HepG2 (cell line): ENCODE data around the gene SEC63. TPM values are rescaled to one million over a fixed set of nuclear protein-coding genes. Genes with fewer than 3 reads are reported as not detected.
A peak's percentile ranks its signal among the peaks of the same experiment; 100 is the strongest.

ENCODE experiments used
- ATAC-seq: fragments of 200-7000 bp; cut with Tn5 transposase; 3 replicates; pipeline ENCODE4 v1.9.1; 2020; ENCODE audit warnings: mild to moderate bottlenecking, moderate library complexity
- BruUV-seq: library from RNA; stranded (reverse); fragments of 400-500 nt; replicated peaks from 2 replicates; lab custom pipeline; 2021; lab: Mats Ljungman, UMichigan
- CTCF ChIA-PET: fragments of 300-600 bp; formaldehyde crosslinking; extraction: SDS; loops from one replicate; lab custom pipeline; 2021; ENCODE audit warnings: low total read pairs, inconsistent platforms, low intra/inter-chr PET ratio; lab: Yijun Ruan, JAX
- POLR2A ChIA-PET: fragments of 350-600 bp; sonication (Branson Sonifier 250); formaldehyde crosslinking; loops from one replicate; lab custom pipeline; 2020; ENCODE audit warnings: antibody characterized with exemption, inconsistent platforms; lab: Yijun Ruan, JAX
- DNase-seq: peaks from one replicate; pipeline ENCODE4 v3.0.0-alpha.2; 2015; ENCODE audit warnings: low spot score
- FAIRE-seq: peaks from 3 replicates; lab custom pipeline; 2011; peaks lifted over from hg19 to GRCh38; lab: Jason Lieb, UNC
- H2AFZ ChIP-seq: one replicate; pipeline ENCODE4 v1.6.1; 2011; ENCODE audit warnings: low read length, inconsistent platforms
- H3K27ac ChIP-seq: fragments of 300-600 bp; 3 replicates; pipeline ENCODE4 v1.8.0; 2011; ENCODE audit warnings: mixed run types, mild to moderate bottlenecking, mixed read lengths, low read length, inconsistent platforms; ENCODE audit not compliant: insufficient read depth; ENCODE audit errors: extremely low read length
- H3K27me3 ChIP-seq, 2 experiments: fragments of 200-600 bp in 1 of 2; 2 replicates in 1 of 2; 3 replicates in 1 of 2; pipeline versions ENCODE4 v1.6.0 to v1.8.0; 2011; ENCODE audit warnings: low read length in 2 of 2, mild to moderate bottlenecking in 2 of 2, moderate library complexity in 2 of 2, inconsistent platforms in 1 of 2; ENCODE audit not compliant: insufficient read depth in 2 of 2, control insufficient read depth in 1 of 2
- H3K36me3 ChIP-seq, 2 experiments: fragments of 200-600 bp in 1 of 2; replicated peaks in 1 of 2; 2 replicates in 1 of 2; 3 replicates in 1 of 2; pipeline versions ENCODE4 v1.5.1 to v1.8.0; 2011; ENCODE audit warnings: low read length in 2 of 2, inconsistent platforms in 1 of 2; ENCODE audit not compliant: insufficient read depth in 2 of 2, control insufficient read depth in 1 of 2
- H3K4me1 ChIP-seq: 2 replicates; pipeline ENCODE4 v1.5.1; 2012; ENCODE audit warnings: low read length, inconsistent platforms; ENCODE audit not compliant: insufficient read depth
- H3K4me2 ChIP-seq: 2 replicates; pipeline ENCODE4 v1.6.0; 2011; ENCODE audit warnings: low read depth, low read length, inconsistent platforms
- H3K4me3 ChIP-seq, 3 experiments: fragments of 200-600 bp in 1 of 3; sonication (generic), shearing (Covaris generic) in 1 of 3; replicated peaks in 1 of 3; 2 replicates each; pipeline ENCODE4 v1.5.1; 2011 to 2016; ENCODE audit warnings: low read length in 3 of 3, inconsistent platforms in 2 of 3, low read depth in 2 of 3, mild to moderate bottlenecking in 2 of 3, control low read depth in 1 of 3, mixed read lengths in 1 of 3; ENCODE audit not compliant: insufficient read depth in 1 of 3
- H3K79me2 ChIP-seq: one replicate; pipeline ENCODE4 v1.6.1; 2011; ENCODE audit warnings: low read length, inconsistent platforms; ENCODE audit not compliant: insufficient read depth
- H3K9ac ChIP-seq: 2 replicates; pipeline ENCODE4 v1.6.0; 2011; ENCODE audit warnings: mild to moderate bottlenecking, low read depth, low read length, inconsistent platforms; ENCODE audit not compliant: insufficient read depth
- H3K9me3 ChIP-seq: 2 replicates; pipeline ENCODE4 v1.5.1; 2012; ENCODE audit warnings: mild to moderate bottlenecking, low read length
- H4K20me1 ChIP-seq: 2 replicates; pipeline ENCODE4 v1.6.0; 2011; ENCODE audit warnings: inconsistent platforms, mild to moderate bottlenecking, low read length, moderate library complexity; ENCODE audit not compliant: insufficient read depth
- BHLHE40 ChIP-seq: IDR thresholded peaks from 2 replicates; pipeline ENCODE4 v1.6.1; 2011; ENCODE audit warnings: low read length, improper control_type of control experiment
- HDAC6 ChIP-seq: fragments of 200-600 bp; sonication (generic); IDR thresholded peaks from 2 replicates; pipeline ENCODE4 v1.7.0; 2017; ENCODE audit warnings: mild to moderate bottlenecking, antibody characterized with exemption, low read length, low read depth
- JDP2 ChIP-seq: sonication (generic); formaldehyde crosslinking; IDR thresholded peaks from 2 replicates; pipeline ENCODE4 v1.8.1; 2022; ENCODE audit warnings: missing genetic modification reagents, borderline replicate concordance
- RAD21 ChIP-seq: fragments of 450-650 bp; formaldehyde crosslinking; IDR thresholded peaks from 2 replicates; pipeline ENCODE4 v1.5.0; 2020; ENCODE audit warnings: mild to moderate bottlenecking
- REL ChIP-seq: sonication (generic); formaldehyde crosslinking; conservative IDR thresholded peaks from 2 replicates; pipeline ENCODE4 v1.8.0; 2022; ENCODE audit warnings: mild to moderate bottlenecking, missing genetic modification reagents, moderate library complexity
- SIN3B ChIP-seq: fragments of 150-350 bp; IDR thresholded peaks from 2 replicates; pipeline ENCODE4 v1.6.1; 2014; ENCODE audit warnings: low read length
- SMC3 ChIP-seq: IDR thresholded peaks from 2 replicates; pipeline ENCODE4 v1.6.1; 2011; ENCODE audit warnings: low read length, improper control_type of control experiment
- SOX5 ChIP-seq: IDR thresholded peaks from 2 replicates; pipeline ENCODE4 v1.6.1; 2016; ENCODE audit warnings: borderline replicate concordance
- STAG1 ChIP-seq: sonication (generic); formaldehyde crosslinking; IDR thresholded peaks from 2 replicates; pipeline ENCODE4 v1.4.0; 2020; ENCODE audit warnings: missing genetic modification reagents
- ZFAT ChIP-seq: sonication (generic); formaldehyde crosslinking; conservative IDR thresholded peaks from 2 replicates; pipeline ENCODE4 v1.8.1; 2023; ENCODE audit warnings: missing genetic modification reagents, inconsistent platforms
- ZMYM4 ChIP-seq: sonication (generic); formaldehyde crosslinking; IDR thresholded peaks from 2 replicates; pipeline ENCODE4 v1.8.1; 2023; ENCODE audit warnings: mild to moderate bottlenecking, missing genetic modification reagents
- ZNF274 ChIP-seq: sonication (generic); formaldehyde crosslinking; IDR thresholded peaks from 2 replicates; pipeline ENCODE4 v1.5.1; 2020; ENCODE audit warnings: mild to moderate bottlenecking, missing genetic modification reagents
- ZNF430 ChIP-seq: sonication (generic); formaldehyde crosslinking; IDR thresholded peaks from 2 replicates; pipeline ENCODE4 v1.9.0; 2021; ENCODE audit warnings: mild to moderate bottlenecking, missing genetic modification reagents
- ZNF468 ChIP-seq: sonication (generic); formaldehyde crosslinking; IDR thresholded peaks from 2 replicates; pipeline ENCODE4 v1.8.0; 2022; ENCODE audit warnings: mild to moderate bottlenecking, moderate library complexity, missing genetic modification reagents
- ZNF556 ChIP-seq: sonication (generic); formaldehyde crosslinking; IDR thresholded peaks from 2 replicates; pipeline ENCODE4 v1.4.0; 2020; ENCODE audit warnings: mild to moderate bottlenecking, missing genetic modification reagents, borderline replicate concordance
- ZNF709 ChIP-seq: sonication (generic); formaldehyde crosslinking; IDR thresholded peaks from 2 replicates; pipeline ENCODE4 v1.5.0; 2020; ENCODE audit warnings: mild to moderate bottlenecking, missing genetic modification reagents
- ZNF766 ChIP-seq: sonication (generic); formaldehyde crosslinking; IDR thresholded peaks from 2 replicates; pipeline ENCODE4 v1.5.0; 2020; ENCODE audit warnings: missing genetic modification reagents, borderline replicate concordance
- ZSCAN25 ChIP-seq: sonication (generic); formaldehyde crosslinking; IDR thresholded peaks from 2 replicates; pipeline ENCODE4 v1.8.0; 2022; ENCODE audit warnings: mild to moderate bottlenecking, missing genetic modification reagents
- WGBS: methylation state at CpG from one replicate; pipeline ENCODE4 v1.1.6; 2017; ENCODE audit warnings: low lambda C conversion rate; 5-methylcytosine and 5-hydroxymethylcytosine counted together
- in situ Hi-C: cut with HindIII; loops from 2 replicates; pipeline ENCODE4 v1.10.0; 2017; ENCODE audit warnings: low pct_unique_long_range_greater_than_20kb; ENCODE audit not compliant: extremely low pct_ligation_motif_present
- intact Hi-C: fragments of 100-400 bp; cut with micrococcal nuclease; formaldehyde crosslinking; loops from one replicate; pipeline ENCODE4 v1.10.0; 2022; ENCODE audit not compliant: unreplicated experiment
- polyA plus RNA-seq, 8 experiments: library from polyadenylated mRNA; depleted of rRNA in 3 of 8; stranded (reverse) in 7 of 8; unstranded in 1 of 8; fragments of >200 nt; fragmentation: Illumina TruSeq in 4 of 8; extraction: Trizol in 4 of 8; gene quantifications; 2 replicates each; pipeline versions ENCODE4 v1.2.1 to v1.2.3, GENCODE V29; 2011 to 2016; ENCODE audit warnings: low read depth in 4 of 8, missing spikeins in 1 of 8, mixed read lengths in 1 of 8; ENCODE audit not compliant: insufficient read depth in 1 of 8
- total RNA-seq, 5 experiments: library from RNA; depleted of rRNA; stranded (reverse); fragments of >200 nt; fragmentation: Illumina TruSeq; extraction: Trizol; gene quantifications; 2 replicates each; pipeline ENCODE4 v1.2.3, GENCODE V29; 2016; ENCODE audit warnings: low read depth in 1 of 5
- TF ChIP-seq, protein P1 (sequence below): sonication (generic); formaldehyde crosslinking; IDR thresholded peaks from 2 replicates; pipeline ENCODE4 v1.5.1; 2020; ENCODE audit warnings: mild to moderate bottlenecking, missing genetic modification reagents, borderline replicate concordance

SEC63 gene
- total and polyA plus RNA-seq, 2 of the 13 experiments (the other 11 are each of a cell fraction or from before 2014, with no cell fraction given), result 20.2 to 45.9 TPM

- in situ Hi-C loops, result loop anchor here (25.0 kb wide), 1 partner anchor 531 kb away; no protein-coding TSS in a partner anchor
- H3K27me3 ChIP-seq, result no peaks in the 10 kb centered on the region; a peak in 1 of 5 replicates
Measured at GRCh38 chr6:107981695-107982094, 23.7 kb upstream of the SEC63 start.

GRCh38 chr6:107977283-107977682 lies 19.3 kb upstream of the SEC63 start:
- H3K9me3 ChIP-seq, result no peaks in the 10 kb centered on the region
- no peaks in the 10 kb centered on the region for H4K20me1 ChIP-seq
- POLR2A ChIA-PET, result no interaction called here
- no peaks in the 10 kb centered on the region for H3K36me3 ChIP-seq
- no peak for FAIRE-seq
- intact Hi-C loops (loop anchor here (10.0 kb wide), 2 partner anchors 518 to 548 kb away; no protein-coding TSS in a partner anchor), in situ Hi-C loops (loop anchor here (5.0 to 25.0 kb wide), 2 partner anchors 70 to 535 kb away; no protein-coding TSS in a partner anchor)
- peaks cover 30% of the 10 kb centered on the region for H3K4me1 ChIP-seq
- no peak overlapping the region for H3K4me2 ChIP-seq
- H3K9ac ChIP-seq, result no peak overlapping the region
- H3K79me2 ChIP-seq, result no peaks in the 10 kb centered on the region
- H3K27me3 ChIP-seq, result no peaks in the 10 kb centered on the region
- 13% methylated on average over 1 of the region's 1 CpG for WGBS
- no peak for ATAC-seq
- no peak for DNase-seq
- CTCF ChIA-PET, result interaction anchor here (6.1 kb wide), 1 partner anchor 72 kb away, joined by 85 read pairs; no protein-coding TSS in a partner anchor
- no peak overlapping the region for H3K4me3 ChIP-seq
- BruUV-seq, result no TSS peak
- no peak overlapping the region for H2AFZ ChIP-seq
- H3K27ac ChIP-seq, result no peak overlapping the region
- TF ChIP-seq ZNF274 (no peak), HDAC6 (no peak), ZSCAN25 (CRISPR knock-in tag) (0 out of 2 replicates have a peak, but pooled peaks have one; percentile 23), RAD21 (0 out of 2 replicates have a peak, but pooled peaks have one; percentile 24), BHLHE40 (no peak), SMC3 (peak; percentile 46; the same call in 1 of the 2 replicates), STAG1 (peak; percentile 70), SOX5 (CRISPR knock-in tag) (no peak), ZNF709 (CRISPR knock-in tag) (no peak), ZNF468 (CRISPR knock-in tag) (no peak)
- TF ChIP-seq, protein P1, sequence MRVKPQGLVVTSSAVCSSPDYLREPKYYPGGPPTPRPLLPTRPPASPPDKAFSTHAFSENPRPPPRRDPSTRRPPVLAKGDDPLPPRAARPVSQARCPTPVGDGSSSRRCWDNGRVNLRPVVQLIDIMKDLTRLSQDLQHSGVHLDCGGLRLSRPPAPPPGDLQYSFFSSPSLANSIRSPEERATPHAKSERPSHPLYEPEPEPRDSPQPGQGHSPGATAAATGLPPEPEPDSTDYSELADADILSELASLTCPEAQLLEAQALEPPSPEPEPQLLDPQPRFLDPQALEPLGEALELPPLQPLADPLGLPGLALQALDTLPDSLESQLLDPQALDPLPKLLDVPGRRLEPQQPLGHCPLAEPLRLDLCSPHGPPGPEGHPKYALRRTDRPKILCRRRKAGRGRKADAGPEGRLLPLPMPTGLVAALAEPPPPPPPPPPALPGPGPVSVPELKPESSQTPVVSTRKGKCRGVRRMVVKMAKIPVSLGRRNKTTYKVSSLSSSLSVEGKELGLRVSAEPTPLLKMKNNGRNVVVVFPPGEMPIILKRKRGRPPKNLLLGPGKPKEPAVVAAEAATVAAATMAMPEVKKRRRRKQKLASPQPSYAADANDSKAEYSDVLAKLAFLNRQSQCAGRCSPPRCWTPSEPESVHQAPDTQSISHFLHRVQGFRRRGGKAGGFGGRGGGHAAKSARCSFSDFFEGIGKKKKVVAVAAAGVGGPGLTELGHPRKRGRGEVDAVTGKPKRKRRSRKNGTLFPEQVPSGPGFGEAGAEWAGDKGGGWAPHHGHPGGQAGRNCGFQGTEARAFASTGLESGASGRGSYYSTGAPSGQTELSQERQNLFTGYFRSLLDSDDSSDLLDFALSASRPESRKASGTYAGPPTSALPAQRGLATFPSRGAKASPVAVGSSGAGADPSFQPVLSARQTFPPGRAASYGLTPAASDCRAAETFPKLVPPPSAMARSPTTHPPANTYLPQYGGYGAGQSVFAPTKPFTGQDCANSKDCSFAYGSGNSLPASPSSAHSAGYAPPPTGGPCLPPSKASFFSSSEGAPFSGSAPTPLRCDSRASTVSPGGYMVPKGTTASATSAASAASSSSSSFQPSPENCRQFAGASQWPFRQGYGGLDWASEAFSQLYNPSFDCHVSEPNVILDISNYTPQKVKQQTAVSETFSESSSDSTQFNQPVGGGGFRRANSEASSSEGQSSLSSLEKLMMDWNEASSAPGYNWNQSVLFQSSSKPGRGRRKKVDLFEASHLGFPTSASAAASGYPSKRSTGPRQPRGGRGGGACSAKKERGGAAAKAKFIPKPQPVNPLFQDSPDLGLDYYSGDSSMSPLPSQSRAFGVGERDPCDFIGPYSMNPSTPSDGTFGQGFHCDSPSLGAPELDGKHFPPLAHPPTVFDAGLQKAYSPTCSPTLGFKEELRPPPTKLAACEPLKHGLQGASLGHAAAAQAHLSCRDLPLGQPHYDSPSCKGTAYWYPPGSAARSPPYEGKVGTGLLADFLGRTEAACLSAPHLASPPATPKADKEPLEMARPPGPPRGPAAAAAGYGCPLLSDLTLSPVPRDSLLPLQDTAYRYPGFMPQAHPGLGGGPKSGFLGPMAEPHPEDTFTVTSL (CRISPR knock-in tag), result no peak

More at GRCh38 chr6:107981695-107982094, 23.7 kb upstream of the SEC63 start:
- BruUV-seq, result no TSS peak
- Histone ChIP-seq H3K4me1 (peaks cover 9% of the 10 kb centered on the region), H2AFZ (no peak overlapping the region), H3K79me2 (no peaks in the 10 kb centered on the region), H3K4me2 (no peak overlapping the region), H3K9me3 (no peaks in the 10 kb centered on the region), H4K20me1 (no peaks in the 10 kb centered on the region), H3K9ac (no peak overlapping the region), H3K4me3 (no peak overlapping the region), H3K36me3 (no peaks in the 10 kb centered on the region), H3K27ac (no peak overlapping the region)
- DNase-seq, result no peak
- POLR2A ChIA-PET, result no interaction called here
- WGBS, result 46% methylated on average over 6 of the region's 6 CpGs
- intact Hi-C loops, result loop anchor here (5.0 kb wide), 1 partner anchor 51 kb away; no protein-coding TSS in a partner anchor
- CTCF ChIA-PET, result interaction anchor here (6.1 kb wide), 1 partner anchor 68 kb away, joined by 85 read pairs; no protein-coding TSS in a partner anchor
- no peak for FAIRE-seq
- no peak for ATAC-seq
- TF ChIP-seq ZNF556 (CRISPR knock-in tag) (no peak), ZNF430 (CRISPR knock-in tag) (no peak), JDP2 (no peak), REL (CRISPR knock-in tag) (no peak), SIN3B (no peak), ZNF766 (no peak), ZMYM4 (no peak), ZFAT (CRISPR knock-in tag) (no peak)
- TF ChIP-seq, all 625 proteins: peak for 0
